HEK293T (cell line): ENCODE data around the gene PIR.

Source experiments
- CTCF ChIA-PET: fragments of 350-600 bp; formaldehyde crosslinking; extraction: SDS; loops from one replicate; lab custom pipeline; 2021; ENCODE audit warnings: antibody characterized with exemption, inconsistent platforms; lab: Yijun Ruan, JAX
- POLR2A ChIA-PET: fragments of 350-600 bp; formaldehyde crosslinking; extraction: SDS; loops from one replicate; lab custom pipeline; 2020; ENCODE audit warnings: antibody characterized with exemption, inconsistent platforms; lab: Yijun Ruan, JAX
- DNase-seq: peaks from one replicate; pipeline ENCODE4 v3.0.0; 2012; ENCODE audit warnings: mixed read lengths; ENCODE audit errors: extremely low spot score
- ARNT ChIP-seq: fragments of 450-650 bp; IDR thresholded peaks from 2 replicates; pipeline ENCODE4 v1.6.1; 2017; ENCODE audit warnings: mild to moderate bottlenecking
- BHLHE40 ChIP-seq: fragments of 450-650 bp; IDR thresholded peaks from 2 replicates; pipeline ENCODE4 v1.6.1; 2016; ENCODE audit warnings: mild to moderate bottlenecking, moderate library complexity, borderline replicate concordance
- CTBP1 ChIP-seq: fragments of 450-650 bp; IDR thresholded peaks from 2 replicates; pipeline ENCODE4 v1.6.1; 2016; ENCODE audit warnings: borderline replicate concordance
- ELF4 ChIP-seq: fragments of 450-650 bp; IDR thresholded peaks from 2 replicates; pipeline ENCODE4 v1.6.1; 2017; ENCODE audit warnings: antibody characterized with exemption
- FOXA1 ChIP-seq: fragments of 450-650 bp; IDR thresholded peaks from 2 replicates; pipeline ENCODE4 v1.6.1; 2016; ENCODE audit warnings: mild to moderate bottlenecking
- FOXK2 ChIP-seq: fragments of 450-650 bp; IDR thresholded peaks from 2 replicates; pipeline ENCODE4 v1.6.1; 2016; ENCODE audit warnings: mild to moderate bottlenecking
- FOXM1 ChIP-seq: fragments of 450-650 bp; IDR thresholded peaks from 2 replicates; pipeline ENCODE4 v1.6.1; 2017; ENCODE audit warnings: mild to moderate bottlenecking, borderline replicate concordance
- HDGF ChIP-seq: fragments of 450-650 bp; IDR thresholded peaks from 2 replicates; pipeline ENCODE4 v1.6.1; 2017; ENCODE audit warnings: antibody characterized with exemption, borderline replicate concordance
- L3MBTL2 ChIP-seq: fragments of 450-650 bp; conservative IDR thresholded peaks from 2 replicates; pipeline ENCODE4 v1.6.1; 2016; ENCODE audit warnings: mild to moderate bottlenecking
- LEF1 ChIP-seq: fragments of 450-650 bp; IDR thresholded peaks from 2 replicates; pipeline ENCODE4 v1.6.1; 2017; ENCODE audit warnings: mild to moderate bottlenecking, borderline replicate concordance
- NFRKB ChIP-seq: fragments of 450-650 bp; IDR thresholded peaks from 2 replicates; pipeline ENCODE4 v1.6.1; 2016; ENCODE audit warnings: mild to moderate bottlenecking, moderate library complexity
- PKNOX1 ChIP-seq: fragments of 450-650 bp; IDR thresholded peaks from 2 replicates; pipeline ENCODE4 v1.6.1; 2016
- SP1 ChIP-seq: fragments of 450-650 bp; IDR thresholded peaks from 2 replicates; pipeline ENCODE4 v1.6.1; 2017
- SUZ12 ChIP-seq: fragments of 450-650 bp; IDR thresholded peaks from 2 replicates; pipeline ENCODE4 v1.6.1; 2016; ENCODE audit warnings: mild to moderate bottlenecking
- TARDBP ChIP-seq: fragments of 450-650 bp; IDR thresholded peaks from 2 replicates; pipeline ENCODE4 v1.6.1; 2016
- ZNF384 ChIP-seq: fragments of 450-650 bp; IDR thresholded peaks from 2 replicates; pipeline ENCODE4 v1.6.1; 2016

The PIR gene

GRCh38 chrX:15418707-15419181 is 74.4 kb downstream of the PIR start:
- ChIA-PET POLR2A (no interaction called here), CTCF (no interaction called here)
- no peak for DNase-seq
- TF ChIP-seq SUZ12 (no peak), LEF1 (no peak), FOXA1 (no peak), NFRKB (no peak), FOXK2 (no peak), ARNT (no peak), CTBP1 (no peak), SP1 (no peak), HDGF (no peak), TARDBP (no peak), L3MBTL2 (no peak), PKNOX1 (no peak)

- ChIA-PET CTCF (no interaction called here), POLR2A (no interaction called here)
- no peak for DNase-seq
- TF ChIP-seq CTBP1 (no peak), L3MBTL2 (no peak), ARNT (no peak), FOXM1 (no peak)
These were observed 75.0 kb downstream of the PIR start for GRCh38 chrX:15418041-15418706.

- TF ChIP-seq PKNOX1 (no peak), TARDBP (no peak), SP1 (no peak), LEF1 (no peak), ARNT (no peak), CTBP1 (no peak), ELF4 (no peak), HDGF (no peak), FOXK2 (no peak), FOXM1 (no peak), L3MBTL2 (no peak), BHLHE40 (no peak), SUZ12 (no peak), FOXA1 (no peak), NFRKB (no peak), ZNF384 (no peak)
- ChIA-PET POLR2A (no interaction called here), CTCF (no interaction called here)
- DNase-seq: no peak
These were observed 76.8 kb downstream of the PIR start for GRCh38 chrX:15416133-15416993.

- DNase-seq: no peak
- ChIA-PET CTCF (no interaction called here), POLR2A (no interaction called here)
- no peak for TF ChIP-seq LEF1
- no peak for TF ChIP-seq CTBP1
- no peak for TF ChIP-seq SP1
- TF ChIP-seq ARNT: no peak
- no peak for TF ChIP-seq SUZ12
- TF ChIP-seq L3MBTL2: no peak
- no peak for TF ChIP-seq PKNOX1
- no peak for TF ChIP-seq ELF4
- no peak for TF ChIP-seq FOXM1
- TF ChIP-seq FOXK2: no peak
These were observed 80.0 kb downstream of the PIR start for GRCh38 chrX:15413101-15413500.

GRCh38 chrX:15410947-15411346 is 82.2 kb downstream of the PIR start:
- no peak for DNase-seq
- POLR2A ChIA-PET: no interaction called here
- CTCF ChIA-PET: no interaction called here
- TF ChIP-seq L3MBTL2: no peak
- no peak for TF ChIP-seq ZNF384
- TF ChIP-seq NFRKB: no peak
- no peak for TF ChIP-seq CTBP1
- no peak for TF ChIP-seq FOXK2

- TF ChIP-seq HDGF (no peak), CTBP1 (no peak), LEF1 (no peak), NFRKB (no peak), BHLHE40 (no peak), PKNOX1 (no peak), ELF4 (no peak), ARNT (no peak), SUZ12 (no peak)
- ChIA-PET POLR2A (no interaction called here), CTCF (no interaction called here)
- no peak for DNase-seq
These were observed 82.7 kb downstream of the PIR start for GRCh38 chrX:15410430-15410829.
